Activated naive CD8-positive, alpha-beta T cell treated with anti-CD3 and anti-CD28 coated beads, Interleukin-2, amount 50 U/mL, for 24 hours (primary cell): ENCODE data around the gene SMG7.
A peak's percentile ranks its signal among the peaks of the same experiment; 100 is the strongest.

Source experiments
- ATAC-seq: fragments of 150-1000 bp; cut with Tn5 transposase; one replicate; pipeline ENCODE4 v1.10.0; 2021
- DNase-seq: peaks from one replicate; pipeline ENCODE4 v3.0.0; 2021
- H3K27ac Mint-ChIP-seq: one replicate; pipeline ENCODE4 v1.8.0; 2021; ENCODE audit warnings: mild to moderate bottlenecking, mixed read lengths
- H3K27me3 Mint-ChIP-seq: one replicate; pipeline ENCODE4 v1.8.0; 2021; ENCODE audit warnings: mixed read lengths
- H3K36me3 Mint-ChIP-seq: one replicate; pipeline ENCODE4 v1.8.0; 2021; ENCODE audit warnings: low read depth, mixed read lengths
- H3K4me1 Mint-ChIP-seq: one replicate; pipeline ENCODE4 v1.8.0; 2021; ENCODE audit warnings: mixed read lengths
- H3K4me3 Mint-ChIP-seq: one replicate; pipeline ENCODE4 v1.8.0; 2021; ENCODE audit warnings: mild to moderate bottlenecking, moderate library complexity, mixed read lengths
- H3K9me3 Mint-ChIP-seq: one replicate; pipeline ENCODE4 v1.8.0; 2021; ENCODE audit warnings: mixed read lengths

Gene SMG7

GRCh38 chr1:183592733-183593132, 120.4 kb downstream of the SMG7 start:
- Mint-ChIP-seq H3K9me3 (no peaks in the 10 kb centered on the region), H3K4me3 (no peak overlapping the region), H3K27ac (no peak overlapping the region), H3K27me3 (no peaks in the 10 kb centered on the region), H3K4me1 (peaks cover 44% of the 10 kb centered on the region), H3K36me3 (no peaks in the 10 kb centered on the region)
- DNase-seq (no peak), ATAC-seq (no peak)

GRCh38 chr1:183593356-183593755, 121.1 kb downstream of the SMG7 start:
- peak; percentile 13 for ATAC-seq
- Mint-ChIP-seq H3K27me3 (no peaks in the 10 kb centered on the region), H3K9me3 (no peaks in the 10 kb centered on the region), H3K4me3 (no peak overlapping the region), H3K36me3 (no peaks in the 10 kb centered on the region), H3K27ac (peak overlapping the region; percentile 29), H3K4me1 (peaks cover 46% of the 10 kb centered on the region)
- no peak for DNase-seq

- Mint-ChIP-seq H3K36me3 (no peaks in the 10 kb centered on the region), H3K27ac (no peak overlapping the region), H3K4me3 (no peak overlapping the region), H3K4me1 (peaks cover 32% of the 10 kb centered on the region), H3K9me3 (no peaks in the 10 kb centered on the region), H3K27me3 (no peaks in the 10 kb centered on the region)
- ATAC-seq: no peak
- DNase-seq: no peak
Measured at GRCh38 chr1:183595537-183595936, 123.2 kb downstream of the SMG7 start.

- DNase-seq (no peak), ATAC-seq (no peak)
- H3K36me3 Mint-ChIP-seq: no peaks in the 10 kb centered on the region
- H3K27me3 Mint-ChIP-seq: no peaks in the 10 kb centered on the region
- H3K4me1 Mint-ChIP-seq: peaks cover 25% of the 10 kb centered on the region
- H3K9me3 Mint-ChIP-seq: no peaks in the 10 kb centered on the region
- H3K27ac Mint-ChIP-seq: no peak overlapping the region
- H3K4me3 Mint-ChIP-seq: no peak overlapping the region
Measured at GRCh38 chr1:183596500-183596899, 124.2 kb downstream of the SMG7 start.

- no peak overlapping the region for H3K4me3 Mint-ChIP-seq
- DNase-seq: no peak
- no peaks in the 10 kb centered on the region for H3K27me3 Mint-ChIP-seq
- no peaks in the 10 kb centered on the region for H3K36me3 Mint-ChIP-seq
- H3K9me3 Mint-ChIP-seq: no peaks in the 10 kb centered on the region
- no peak overlapping the region for H3K27ac Mint-ChIP-seq
- peaks cover 14% of the 10 kb centered on the region for H3K4me1 Mint-ChIP-seq
- no peak for ATAC-seq
Measured at GRCh38 chr1:183597656-183598347, 125.5 kb downstream of the SMG7 start.

- H3K4me1 Mint-ChIP-seq: peaks cover 8% of the 10 kb centered on the region
- no peaks in the 10 kb centered on the region for H3K9me3 Mint-ChIP-seq
- H3K27ac Mint-ChIP-seq: no peak overlapping the region
- no peaks in the 10 kb centered on the region for H3K36me3 Mint-ChIP-seq
- H3K27me3 Mint-ChIP-seq: no peaks in the 10 kb centered on the region
- no peak overlapping the region for H3K4me3 Mint-ChIP-seq
- ATAC-seq: peak; percentile 71
- no peak for DNase-seq
Measured at GRCh38 chr1:183598386-183598785, 126.1 kb downstream of the SMG7 start.

GRCh38 chr1:183600136-183600535, 127.8 kb downstream of the SMG7 start:
- no peak overlapping the region for H3K4me3 Mint-ChIP-seq
- no peak overlapping the region for H3K27ac Mint-ChIP-seq
- no peaks in the 10 kb centered on the region for H3K9me3 Mint-ChIP-seq
- ATAC-seq: peak; percentile 38
- DNase-seq: no peak
- H3K27me3 Mint-ChIP-seq: peaks cover 2% of the 10 kb centered on the region
- peaks cover 11% of the 10 kb centered on the region for H3K4me1 Mint-ChIP-seq
- H3K36me3 Mint-ChIP-seq: no peaks in the 10 kb centered on the region

- no peaks in the 10 kb centered on the region for H3K36me3 Mint-ChIP-seq
- DNase-seq (no peak), ATAC-seq (no peak)
- H3K4me1 Mint-ChIP-seq: peaks cover 11% of the 10 kb centered on the region
- no peak overlapping the region for H3K4me3 Mint-ChIP-seq
- H3K9me3 Mint-ChIP-seq: no peaks in the 10 kb centered on the region
- H3K27ac Mint-ChIP-seq: no peak overlapping the region
- peaks cover 2% of the 10 kb centered on the region for H3K27me3 Mint-ChIP-seq
Measured at GRCh38 chr1:183600634-183601033, 128.3 kb downstream of the SMG7 start.

- DNase-seq (no peak), ATAC-seq (no peak)
- Mint-ChIP-seq H3K4me1 (peaks cover 13% of the 10 kb centered on the region), H3K9me3 (no peaks in the 10 kb centered on the region), H3K27me3 (peaks cover 2% of the 10 kb centered on the region), H3K36me3 (no peaks in the 10 kb centered on the region), H3K27ac (no peak overlapping the region), H3K4me3 (no peak overlapping the region)
Measured at GRCh38 chr1:183602510-183602909, 130.2 kb downstream of the SMG7 start.
